Hematopoietic multipotent progenitor cell (in vitro differentiated cells): Measurements from ENCODE around the gene SMTN. TPM values are rescaled to one million over a fixed set of nuclear protein-coding genes. Genes with fewer than 3 reads are reported as not detected.
"Not testable (repeated sequence)": the region's sequence is repeated elsewhere in the genome, so short reads cannot be mapped to it uniquely, and the experiment has no call there.

Experiments
- DNase-seq, 3 donors: peaks; one replicate each; pipeline ENCODE4 v3.0.0-alpha.2; 2011 to 2015; ENCODE audit warnings: low read depth in 2 of 3, low spot score in 2 of 3
- total RNA-seq: library from RNA; depleted of rRNA; stranded (reverse); fragments of >200 nt; gene quantifications from one replicate; pipeline ENCODE4 v1.2.3, GENCODE V29; 2012

Gene SMTN
- total RNA-seq, 1 donor, result 6.2 TPM

GRCh38 chr22:31089160-31090100, 8.3 kb downstream of the SMTN start:
- DNase-seq, result peak in 2 of 3 donors; percentile 31 to 51

- DNase-seq, result no peak
Observed at GRCh38 chr22:31090217-31091085, 9.3 kb downstream of the SMTN start.

GRCh38 chr22:31091106-31091975, 10.2 kb downstream of the SMTN start:
- DNase-seq, result no peak

- no peak for DNase-seq
Observed at GRCh38 chr22:31092161-31092560, 11.0 kb downstream of the SMTN start.

GRCh38 chr22:31093086-31093850, 12.2 kb downstream of the SMTN start:
- DNase-seq, result no peak

GRCh38 chr22:31094021-31094551, 13.0 kb downstream of the SMTN start:
- no peak for DNase-seq

GRCh38 chr22:31094741-31095140, 13.6 kb downstream of the SMTN start:
- DNase-seq, result no peak

- DNase-seq, result no peak
Observed at GRCh38 chr22:31095637-31096249, 14.6 kb downstream of the SMTN start.

- DNase-seq, result no peak
Observed at GRCh38 chr22:31096657-31097279, 15.7 kb downstream of the SMTN start.

- DNase-seq, result not testable (repeated sequence)
Observed at GRCh38 chr22:31097539-31097938, 16.4 kb downstream of the SMTN start.

GRCh38 chr22:31097941-31098631, 17.0 kb downstream of the SMTN start:
- no peak for DNase-seq

- no peak for DNase-seq
Observed at GRCh38 chr22:31098632-31099110, 17.6 kb downstream of the SMTN start.

- no peak for DNase-seq
Observed at GRCh38 chr22:31099386-31099785, 18.3 kb downstream of the SMTN start.

- DNase-seq, result no peak
Observed at GRCh38 chr22:31099841-31100761, 19.0 kb downstream of the SMTN start.

GRCh38 chr22:31100762-31101525, 19.8 kb downstream of the SMTN start:
- DNase-seq, result no peak

GRCh38 chr22:31102441-31103081, 21.4 kb downstream of the SMTN start:
- no peak for DNase-seq
